ENCODE results near the gene TM9SF2. TPM values are rescaled to one million over a fixed set of nuclear protein-coding genes. Genes with fewer than 3 reads are reported as not detected.

The TM9SF2 gene
- total RNA-seq, 4 donors from 2014 or later, result 19.8 to 189 (median 107) TPM

DNA sequence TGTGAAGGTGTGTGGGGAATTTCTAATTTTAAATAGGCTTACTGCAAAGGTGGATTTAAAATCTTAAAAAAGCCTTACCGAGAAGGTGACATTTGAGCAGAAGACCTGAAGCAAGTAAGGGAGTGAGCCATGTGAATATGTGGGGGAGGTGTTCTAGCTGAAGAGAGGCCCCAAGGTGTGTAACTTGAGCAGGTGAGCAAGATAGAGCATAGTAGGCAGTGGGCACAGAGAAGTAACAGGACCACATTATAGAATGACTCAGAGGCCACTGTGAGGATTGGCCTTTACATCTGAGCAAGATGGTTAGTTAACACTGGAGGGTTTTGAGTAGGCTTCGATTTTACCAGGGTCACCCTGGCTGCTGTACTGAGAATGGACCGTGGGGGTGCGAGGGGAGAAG is 22.6 kb downstream of the TM9SF2 start:
- H3K36me3 ChIP-seq, result peaks cover 0 to 76% (median 0%) of the 10 kb centered on the region in 3 donors
- no peaks in the 10 kb centered on the region for H3K4me1 ChIP-seq
- no peak overlapping the region for H3K4me3 ChIP-seq
- TF ChIP-seq, protein P1, sequence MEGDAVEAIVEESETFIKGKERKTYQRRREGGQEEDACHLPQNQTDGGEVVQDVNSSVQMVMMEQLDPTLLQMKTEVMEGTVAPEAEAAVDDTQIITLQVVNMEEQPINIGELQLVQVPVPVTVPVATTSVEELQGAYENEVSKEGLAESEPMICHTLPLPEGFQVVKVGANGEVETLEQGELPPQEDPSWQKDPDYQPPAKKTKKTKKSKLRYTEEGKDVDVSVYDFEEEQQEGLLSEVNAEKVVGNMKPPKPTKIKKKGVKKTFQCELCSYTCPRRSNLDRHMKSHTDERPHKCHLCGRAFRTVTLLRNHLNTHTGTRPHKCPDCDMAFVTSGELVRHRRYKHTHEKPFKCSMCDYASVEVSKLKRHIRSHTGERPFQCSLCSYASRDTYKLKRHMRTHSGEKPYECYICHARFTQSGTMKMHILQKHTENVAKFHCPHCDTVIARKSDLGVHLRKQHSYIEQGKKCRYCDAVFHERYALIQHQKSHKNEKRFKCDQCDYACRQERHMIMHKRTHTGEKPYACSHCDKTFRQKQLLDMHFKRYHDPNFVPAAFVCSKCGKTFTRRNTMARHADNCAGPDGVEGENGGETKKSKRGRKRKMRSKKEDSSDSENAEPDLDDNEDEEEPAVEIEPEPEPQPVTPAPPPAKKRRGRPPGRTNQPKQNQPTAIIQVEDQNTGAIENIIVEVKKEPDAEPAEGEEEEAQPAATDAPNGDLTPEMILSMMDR (IDR thresholded peaks at IDR 0.05), result no peak
- no peak for TF ChIP-seq POLR2A (IDR thresholded peaks at IDR 0.05)
- no peak overlapping the region for H3K27ac ChIP-seq
- DNase-seq, result no peak
- no peaks in the 10 kb centered on the region for H3K27me3 ChIP-seq
- H3K9me3 ChIP-seq, result no peaks in the 10 kb centered on the region

DNA sequence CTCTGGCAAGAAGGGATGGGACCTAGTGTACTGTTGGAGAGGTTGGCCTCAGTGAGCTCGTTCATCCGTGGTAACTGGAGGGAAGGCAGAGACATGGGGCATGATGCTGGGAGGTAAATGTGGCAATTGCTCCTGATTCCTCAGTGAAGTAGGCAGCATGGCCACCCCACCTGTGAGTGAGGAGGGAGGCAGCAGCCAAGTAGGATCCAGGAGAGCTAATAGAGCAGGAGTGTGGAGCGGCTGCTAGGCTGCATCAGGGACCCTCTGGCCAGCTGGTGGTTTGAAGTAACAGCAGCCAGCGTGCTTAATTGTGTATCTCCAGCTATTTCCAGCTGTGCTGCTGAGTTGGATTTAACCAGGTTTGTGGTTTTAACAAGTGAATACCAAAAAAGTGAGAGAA is 24.7 kb downstream of the TM9SF2 start:
- DNase-seq, result no peak
- Histone ChIP-seq H3K4me3 (no peak overlapping the region), H3K27ac (no peak overlapping the region), H3K27me3 (no peaks in the 10 kb centered on the region), H3K36me3 (peaks cover 0 to 68% (median 0%) of the 10 kb centered on the region in 3 donors), H3K4me1 (no peaks in the 10 kb centered on the region), H3K9me3 (no peaks in the 10 kb centered on the region)
- TF ChIP-seq POLR2A (IDR thresholded peaks at IDR 0.05), result no peak
- TF ChIP-seq, protein P1 (IDR thresholded peaks at IDR 0.05), result no peak

DNA sequence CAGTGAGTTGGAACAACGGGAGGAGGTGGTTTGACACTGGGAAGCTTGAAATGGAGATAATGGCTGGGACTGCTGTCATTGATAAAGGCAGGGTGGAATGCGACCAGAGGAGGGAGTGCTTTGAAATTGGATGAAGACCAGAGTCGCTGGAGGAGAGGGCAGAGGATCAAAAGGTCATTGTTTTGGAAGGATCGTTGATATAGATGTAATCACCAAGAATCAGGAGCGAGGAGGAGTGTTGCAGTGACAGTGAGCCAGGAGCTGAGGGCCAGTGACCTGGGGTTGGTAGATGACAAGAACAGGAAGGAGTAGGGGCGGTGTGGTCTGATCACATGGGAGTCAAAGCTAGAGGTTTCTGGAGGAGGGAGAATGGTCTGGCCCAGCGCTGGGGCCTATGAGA is 25.3 kb downstream of the TM9SF2 start:
- Histone ChIP-seq H3K27me3 (no peaks in the 10 kb centered on the region), H3K27ac (no peak overlapping the region), H3K36me3 (peaks cover 0 to 68% (median 0%) of the 10 kb centered on the region in 3 donors), H3K4me1 (no peaks in the 10 kb centered on the region), H3K9me3 (no peaks in the 10 kb centered on the region), H3K4me3 (no peak overlapping the region)
- no peak for DNase-seq
- TF ChIP-seq, protein P1 (IDR thresholded peaks at IDR 0.05), result no peak
- TF ChIP-seq POLR2A (IDR thresholded peaks at IDR 0.05), result no peak

DNA sequence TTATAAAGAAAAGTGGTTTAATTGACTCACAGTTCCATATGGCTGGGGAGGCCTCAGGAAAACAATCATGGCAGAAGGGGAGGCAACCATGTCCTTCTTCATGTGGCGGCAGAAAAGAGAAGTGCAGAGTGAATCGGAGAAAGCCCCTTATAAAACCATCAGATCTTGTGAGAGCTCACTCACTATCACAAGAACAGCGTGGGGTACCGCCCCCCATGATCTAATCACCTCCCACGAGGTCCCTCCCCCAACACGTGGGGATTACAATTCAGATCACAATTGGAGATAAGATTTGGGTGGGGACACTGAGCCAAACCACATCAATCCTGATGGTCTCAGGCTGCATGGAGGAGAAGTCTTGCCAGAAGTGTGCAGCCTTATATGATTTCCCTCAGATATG is 26.0 kb downstream of the TM9SF2 start:
- H3K4me3 ChIP-seq, result no peak overlapping the region
- no peak for DNase-seq
- no peak overlapping the region for H3K27ac ChIP-seq
- no peaks in the 10 kb centered on the region for H3K27me3 ChIP-seq
- H3K4me1 ChIP-seq, result no peaks in the 10 kb centered on the region
- H3K36me3 ChIP-seq, result peaks cover 0 to 63% (median 0%) of the 10 kb centered on the region in 3 donors
- H3K9me3 ChIP-seq, result no peaks in the 10 kb centered on the region
- TF ChIP-seq POLR2A (IDR thresholded peaks at IDR 0.05), result no peak
- TF ChIP-seq, protein P1 (IDR thresholded peaks at IDR 0.05), result no peak

DNA sequence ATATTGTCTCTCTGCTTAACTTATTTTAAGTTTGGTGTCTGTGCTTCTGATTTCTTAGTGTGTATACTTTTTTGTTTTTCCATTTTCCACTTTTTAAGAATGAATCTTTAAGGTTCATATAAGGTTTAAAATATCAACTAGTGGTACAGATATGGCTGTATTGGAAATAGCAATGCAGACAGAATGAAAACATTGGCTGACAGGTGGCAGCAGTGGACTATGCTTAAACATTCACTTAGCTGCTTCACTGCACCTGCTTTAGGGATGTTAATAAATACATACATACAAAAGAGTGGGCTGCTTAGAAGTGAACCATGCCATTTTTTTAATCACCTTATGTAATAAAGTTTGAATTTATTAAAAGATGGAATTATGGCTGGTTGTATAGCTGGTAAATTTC is 27.3 kb downstream of the TM9SF2 start:
- no peak overlapping the region for H3K27ac ChIP-seq
- DNase-seq, result peak in 1 of 3 donors; percentile 60
- no peaks in the 10 kb centered on the region for H3K4me1 ChIP-seq
- TF ChIP-seq POLR2A (IDR thresholded peaks at IDR 0.05), result no peak
- TF ChIP-seq, protein P1 (IDR thresholded peaks at IDR 0.05), result peak in 4 of 6 experiments; percentile 14 to 41 (median 36)
- H3K27me3 ChIP-seq, result no peaks in the 10 kb centered on the region
- H3K9me3 ChIP-seq, result no peaks in the 10 kb centered on the region
- H3K36me3 ChIP-seq, result peaks cover 0 to 52% (median 0%) of the 10 kb centered on the region in 3 donors
- no peak overlapping the region for H3K4me3 ChIP-seq

DNA sequence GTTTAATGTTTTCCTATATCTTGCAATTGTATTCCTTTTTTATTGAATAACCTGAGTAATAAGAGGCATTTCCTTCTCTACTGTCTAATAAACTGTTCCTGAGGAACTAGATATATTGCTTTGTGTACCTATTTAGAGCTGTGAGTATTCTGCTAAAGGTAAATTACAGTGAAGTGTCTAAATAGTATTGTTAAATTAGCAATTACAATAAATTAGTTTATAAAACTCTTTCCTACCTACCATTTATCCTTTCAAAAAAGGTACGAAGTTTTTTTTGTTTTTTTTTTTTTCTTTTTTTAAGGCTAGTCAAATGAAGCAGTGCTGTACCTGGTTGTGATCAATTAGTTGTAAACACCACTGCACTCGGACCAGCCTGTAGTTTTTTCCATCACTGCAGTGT is 34.8 kb downstream of the TM9SF2 start:
- H3K4me3 ChIP-seq, result no peak overlapping the region
- no peak for DNase-seq
- TF ChIP-seq, protein P1 (IDR thresholded peaks at IDR 0.05), result no peak
- no peak for TF ChIP-seq POLR2A (IDR thresholded peaks at IDR 0.05)
- H3K9me3 ChIP-seq, result no peaks in the 10 kb centered on the region
- H3K27me3 ChIP-seq, result no peaks in the 10 kb centered on the region
- H3K36me3 ChIP-seq, result peaks cover 0 to 40% (median 0%) of the 10 kb centered on the region in 3 donors
- no peak overlapping the region for H3K27ac ChIP-seq
- H3K4me1 ChIP-seq, result no peaks in the 10 kb centered on the region

All from Peyer's patch (tissue), 4 donors.